GM19372 (cell line): ENCODE results near the gene LYRM4.

Source experiments
- ATAC-seq: cut with Tn5 transposase; IDR thresholded peaks from one replicate; pipeline ENCODE4 v1.9.1; 2021; ENCODE audit warnings: mild to moderate bottlenecking, low read depth, moderate library complexity; ENCODE audit not compliant: unreplicated experiment

LYRM4 gene

DNA sequence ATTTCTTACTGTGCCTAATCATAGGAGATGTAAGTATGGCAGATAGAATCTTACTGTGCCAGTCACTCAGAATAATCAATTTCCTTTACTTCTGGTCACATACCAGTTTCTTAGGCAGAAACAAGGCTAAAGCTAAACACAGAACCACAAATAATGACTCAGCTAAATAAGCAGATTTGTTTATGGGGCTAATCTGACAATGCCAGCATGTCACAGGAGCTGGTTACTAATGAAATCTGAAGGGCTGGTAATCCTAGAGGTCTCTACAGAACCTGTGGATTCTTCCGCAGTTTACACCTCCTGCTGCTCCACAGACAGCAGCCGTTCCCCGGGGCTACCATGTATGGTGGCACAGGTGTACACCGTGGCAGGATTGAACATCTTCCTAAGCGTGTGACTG lies 80.8 kb downstream of the LYRM4 start:
- no peak for ATAC-seq

DNA sequence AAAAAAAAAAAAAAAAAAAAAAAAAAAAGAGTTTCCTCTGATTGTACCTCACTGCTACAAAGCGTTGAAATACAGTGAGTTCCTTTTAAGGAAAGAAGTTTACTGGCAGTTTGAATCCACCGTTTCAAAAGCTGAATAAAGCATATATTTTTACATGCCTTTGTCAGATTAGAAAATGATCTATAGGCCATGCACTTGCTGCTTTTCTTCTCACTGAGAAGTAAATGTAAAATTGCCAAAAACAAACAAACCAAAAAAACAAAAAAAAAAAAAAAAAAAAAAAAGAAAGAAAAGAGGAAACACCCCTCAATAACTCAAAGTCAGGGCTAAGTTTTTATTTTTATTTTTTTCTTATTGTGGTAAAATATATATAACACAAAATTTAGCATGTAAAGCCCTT lies 81.9 kb downstream of the LYRM4 start:
- ATAC-seq = no peak

DNA sequence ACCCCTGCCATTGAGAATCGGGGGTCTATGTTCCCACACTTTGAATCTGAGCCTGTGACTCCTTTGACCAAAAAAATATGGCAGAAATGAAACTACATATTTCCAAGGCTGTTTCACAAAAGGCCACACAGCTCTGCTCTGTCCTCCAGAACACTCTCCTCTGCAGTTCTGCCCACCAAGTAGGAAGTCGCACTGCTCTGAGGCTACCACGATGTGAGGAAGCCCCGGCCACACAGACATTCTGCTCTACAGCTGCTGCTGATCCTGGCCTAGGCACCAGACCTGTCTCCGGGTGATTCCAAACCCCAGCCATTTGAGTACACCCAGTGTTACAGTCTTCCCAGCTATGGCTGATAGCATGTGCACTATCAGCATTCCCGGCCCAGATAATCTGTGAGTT lies 85.1 kb downstream of the LYRM4 start:
- no peak for ATAC-seq

GRCh38 chr6:5174756-5175549 lies 85.8 kb downstream of the LYRM4 start:
- ATAC-seq = no peak

- ATAC-seq = peak; percentile 79
Observed at GRCh38 chr6:5174244-5174643, 86.5 kb downstream of the LYRM4 start.

- ATAC-seq = no peak
Observed at GRCh38 chr6:5173810-5174209, 86.9 kb downstream of the LYRM4 start.

GRCh38 chr6:5172897-5173474 lies 87.8 kb downstream of the LYRM4 start:
- no peak for ATAC-seq

- ATAC-seq = no peak
Observed at GRCh38 chr6:5172041-5172653, 88.6 kb downstream of the LYRM4 start.

- no peak for ATAC-seq
Observed at GRCh38 chr6:5167501-5167900, 93.2 kb downstream of the LYRM4 start.

DNA sequence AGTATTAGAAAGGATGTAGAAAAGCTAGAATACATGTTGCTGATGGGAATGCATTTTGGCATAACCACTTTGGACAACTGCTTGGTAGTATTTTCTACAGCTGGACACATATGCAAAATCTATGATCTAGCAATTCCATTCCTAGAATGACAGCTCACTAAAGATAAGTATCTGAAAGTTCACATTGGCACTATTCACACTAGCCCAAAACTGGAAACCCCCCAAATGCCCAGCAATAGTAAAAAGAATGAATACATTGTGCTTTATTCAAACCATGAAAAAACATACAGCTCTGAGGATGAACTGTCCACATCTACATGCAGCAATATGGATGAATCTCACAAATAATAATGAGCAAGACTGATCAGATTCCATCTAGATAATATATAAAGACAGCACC lies 96.7 kb downstream of the LYRM4 start:
- no peak for ATAC-seq

- no peak for ATAC-seq
Observed at GRCh38 chr6:5163247-5163646, 97.5 kb downstream of the LYRM4 start.

GRCh38 chr6:5162355-5162754 lies 98.4 kb downstream of the LYRM4 start:
- ATAC-seq = no peak

DNA sequence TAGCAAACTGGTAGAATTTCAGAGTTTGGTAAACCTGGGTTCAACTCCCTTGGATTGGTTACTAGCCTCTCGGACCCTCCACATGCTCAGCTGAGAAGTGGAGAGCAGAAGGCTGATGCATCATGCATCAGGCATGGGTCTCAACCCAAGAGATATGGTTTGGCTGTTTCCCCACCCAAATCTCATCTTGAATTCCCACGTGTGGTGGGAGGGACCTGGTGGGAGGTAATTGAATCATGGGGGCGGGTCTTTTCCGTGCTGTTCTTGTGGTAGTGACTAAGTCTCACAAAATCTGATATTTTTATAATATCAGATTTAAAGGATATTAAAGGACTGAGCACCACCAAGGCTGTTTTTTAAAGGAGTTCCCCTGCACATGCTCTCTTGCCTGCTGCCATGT lies 100.5 kb downstream of the LYRM4 start:
- ATAC-seq = no peak

GRCh38 chr6:5159162-5159561 lies 101.6 kb downstream of the LYRM4 start:
- no peak for ATAC-seq

DNA sequence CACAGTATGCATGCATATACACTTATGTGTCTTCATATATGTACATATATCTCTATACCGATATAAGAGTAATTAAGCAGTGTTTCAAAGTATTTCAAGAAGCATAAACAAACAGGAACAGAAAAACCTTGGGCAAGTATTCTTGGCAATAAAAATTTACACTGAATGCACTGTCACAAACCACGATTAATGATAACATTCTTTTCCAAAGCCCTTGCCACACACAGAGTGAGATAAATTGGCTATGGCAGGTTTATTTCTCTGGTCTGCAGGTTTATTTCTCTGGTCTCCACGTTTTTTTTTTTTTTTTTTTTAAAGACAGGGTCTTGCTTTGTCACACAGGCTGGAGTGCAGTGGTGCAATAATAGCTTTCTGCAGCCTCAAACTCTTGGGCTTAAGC lies 102.6 kb downstream of the LYRM4 start:
- no peak for ATAC-seq

- no peak for ATAC-seq
Observed at GRCh38 chr6:5157621-5158138, 103.1 kb downstream of the LYRM4 start.

- no peak for ATAC-seq
Observed at GRCh38 chr6:5156627-5157026, 104.1 kb downstream of the LYRM4 start.

GRCh38 chr6:5155906-5156305 lies 104.8 kb downstream of the LYRM4 start:
- no peak for ATAC-seq

DNA sequence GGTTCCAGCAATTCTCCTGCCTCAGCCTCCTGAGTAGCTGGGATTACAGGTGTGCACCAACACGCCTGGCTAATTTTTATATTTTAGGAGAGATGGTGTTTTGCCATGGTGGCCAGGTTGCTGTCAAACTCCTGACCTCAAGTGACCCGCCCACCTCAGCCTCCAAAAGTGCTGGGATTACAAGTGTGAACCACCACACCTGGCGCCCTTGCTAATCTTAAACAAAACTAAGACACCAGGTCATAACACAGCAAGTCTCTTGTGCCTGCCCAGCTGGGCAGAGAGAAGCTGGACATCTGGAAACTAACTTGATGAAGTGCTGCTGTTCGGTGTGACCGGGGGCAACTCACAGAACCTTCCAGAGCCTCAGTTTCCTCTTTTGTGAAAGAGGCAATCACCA lies 107.6 kb downstream of the LYRM4 start:
- no peak for ATAC-seq

DNA sequence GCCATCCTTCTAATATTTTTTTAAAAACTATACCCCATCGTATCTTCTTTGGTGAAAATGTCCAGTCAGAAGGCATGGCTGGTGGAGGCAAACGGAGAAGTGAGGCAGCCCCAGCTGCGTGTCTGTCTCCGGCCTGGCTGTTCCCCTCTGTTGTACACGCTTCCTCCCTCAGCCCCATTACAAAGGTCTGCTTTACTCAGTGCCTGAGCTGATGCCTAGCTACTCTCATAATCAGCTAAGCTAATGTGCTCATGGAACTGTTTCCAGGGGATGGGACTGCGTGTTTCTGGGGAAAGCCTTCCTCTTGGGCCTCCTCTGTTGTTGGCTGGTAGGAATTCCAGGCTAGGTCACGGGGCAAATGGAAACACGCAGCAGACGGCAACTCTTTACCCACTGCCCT lies 108.3 kb downstream of the LYRM4 start:
- no peak for ATAC-seq

GRCh38 chr6:5151955-5152401 lies 108.8 kb downstream of the LYRM4 start:
- ATAC-seq = no peak
